ENCODE data around the gene CDPF1. TPM values are rescaled to one million over a fixed set of nuclear protein-coding genes. Genes with fewer than 3 reads are reported as not detected.
A peak's percentile ranks its signal among the peaks of the same experiment; 100 is the strongest.

Gene CDPF1
- total and polyA plus RNA-seq, 2 donors (not counting 3 experiments of a cell fraction or from before 2014, with no cell fraction given), result 9.7 to 9.9 TPM

DNA sequence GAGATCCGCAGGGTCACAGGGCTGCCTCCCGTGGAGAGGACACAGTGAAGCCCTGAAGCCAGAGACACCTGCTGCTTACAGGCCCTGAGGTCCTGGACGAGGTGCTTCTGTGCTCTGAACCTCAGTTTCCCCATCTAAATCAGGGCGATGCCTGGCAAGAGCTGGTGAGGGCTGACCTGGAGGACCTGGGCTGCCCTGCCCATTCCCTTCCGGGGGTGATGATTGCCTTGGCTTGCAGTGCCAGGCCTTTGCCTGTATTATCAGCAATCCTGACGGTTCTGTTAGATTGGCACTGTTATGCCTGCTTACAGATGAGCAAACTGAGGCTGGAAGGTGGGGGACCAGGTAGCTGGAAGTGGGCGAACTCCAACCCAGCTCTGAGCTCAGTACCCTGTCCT lies 38.8 kb upstream of the CDPF1 start:
- TF ChIP-seq MAX (IDR thresholded peaks at IDR 0.05; ENCODE audit: insufficient read depth, insufficient read length) (no peak), EZH2 (IDR thresholded peaks at IDR 0.05; ENCODE audit: borderline replicate concordance, low read depth, low read length, severe bottlenecking) (no peak), MYC (IDR thresholded peaks at IDR 0.05; ENCODE audit: low read depth, low read length) (no peak), GATA2 (IDR thresholded peaks at IDR 0.05; ENCODE audit: insufficient read depth, insufficient read length, low read depth, low read length) (no peak), JUN (IDR thresholded peaks at IDR 0.05; ENCODE audit: borderline replicate concordance, insufficient read depth, insufficient read length, low read depth) (no peak), POLR2A (IDR thresholded peaks at IDR 0.05; ENCODE audit: low read depth, low read length) (no peak), FOS (IDR thresholded peaks at IDR 0.05; ENCODE audit: borderline replicate concordance, insufficient read depth, low read length) (no peak), POLR2AphosphoS5 (IDR thresholded peaks at IDR 0.05; ENCODE audit: insufficient read depth, low read depth, low read length) (no peak)
- TF ChIP-seq, protein P1, sequence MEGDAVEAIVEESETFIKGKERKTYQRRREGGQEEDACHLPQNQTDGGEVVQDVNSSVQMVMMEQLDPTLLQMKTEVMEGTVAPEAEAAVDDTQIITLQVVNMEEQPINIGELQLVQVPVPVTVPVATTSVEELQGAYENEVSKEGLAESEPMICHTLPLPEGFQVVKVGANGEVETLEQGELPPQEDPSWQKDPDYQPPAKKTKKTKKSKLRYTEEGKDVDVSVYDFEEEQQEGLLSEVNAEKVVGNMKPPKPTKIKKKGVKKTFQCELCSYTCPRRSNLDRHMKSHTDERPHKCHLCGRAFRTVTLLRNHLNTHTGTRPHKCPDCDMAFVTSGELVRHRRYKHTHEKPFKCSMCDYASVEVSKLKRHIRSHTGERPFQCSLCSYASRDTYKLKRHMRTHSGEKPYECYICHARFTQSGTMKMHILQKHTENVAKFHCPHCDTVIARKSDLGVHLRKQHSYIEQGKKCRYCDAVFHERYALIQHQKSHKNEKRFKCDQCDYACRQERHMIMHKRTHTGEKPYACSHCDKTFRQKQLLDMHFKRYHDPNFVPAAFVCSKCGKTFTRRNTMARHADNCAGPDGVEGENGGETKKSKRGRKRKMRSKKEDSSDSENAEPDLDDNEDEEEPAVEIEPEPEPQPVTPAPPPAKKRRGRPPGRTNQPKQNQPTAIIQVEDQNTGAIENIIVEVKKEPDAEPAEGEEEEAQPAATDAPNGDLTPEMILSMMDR (IDR thresholded peaks at IDR 0.05; ENCODE audit: extremely low read depth in 1 of 2, insufficient read depth in 1 of 2, low read depth in 1 of 2, low read length in 2 of 2), result no peak
- DNase-seq (ENCODE audit: low read depth, low spot score) (no peak), FAIRE-seq (no peak)
- no peak overlapping the region for H3K4me2 ChIP-seq (ENCODE audit: insufficient read depth, low read length)
- ChIA-PET POLR2A (no interaction called here), CTCF (no interaction called here)
- H3K27me3 ChIP-seq (ENCODE audit: control insufficient read depth in 2 of 2, insufficient read depth in 2 of 2, low read length in 2 of 2), result no peaks in the 10 kb centered on the region
- no peak overlapping the region for H2AFZ ChIP-seq (ENCODE audit: low read depth, low read length)
- H3K4me1 ChIP-seq (ENCODE audit: control insufficient read depth, extremely low read depth, insufficient read depth, low read length), result peaks cover 16% of the 10 kb centered on the region
- H3K9me3 ChIP-seq (replicated peaks; ENCODE audit: control insufficient read depth, insufficient read depth, low read length), result no peaks in the 10 kb centered on the region
- H3K4me3 ChIP-seq (replicated peaks in 1 of 3; ENCODE audit: insufficient read depth in 1 of 3, low read depth in 1 of 3, low read length in 3 of 3), result no peak overlapping the region
- intact Hi-C loops (cut with micrococcal nuclease), result no loop called here
- no peaks in the 10 kb centered on the region for H3K9me1 ChIP-seq (replicated peaks; ENCODE audit: control insufficient read depth, extremely low read depth, insufficient read depth, low read length)
- no peaks in the 10 kb centered on the region for H4K20me1 ChIP-seq (replicated peaks; ENCODE audit: control insufficient read depth, extremely low read depth, insufficient read depth, low read length)
- dilution Hi-C loops (cut with MboI; ENCODE audit: extremely low pct_ligation_motif_present, low sequenced_read_pairs), result no loop called here
- H3K27ac ChIP-seq (ENCODE audit: insufficient read depth, low read depth, low read length), result peak overlapping the region; percentile 60
- H3K9ac ChIP-seq (replicated peaks; ENCODE audit: extremely low read depth, insufficient read depth, low read length), result no peak overlapping the region
- no TSS peak for BruUV-seq (replicated peaks)
- peaks cover 5 to 20% of the 10 kb centered on the region in 2 experiments for H3K36me3 ChIP-seq (ENCODE audit: control insufficient read depth in 2 of 2, extremely low read depth in 1 of 2, insufficient read depth in 2 of 2, low read length in 2 of 2)
- no peaks in the 10 kb centered on the region for H3K79me2 ChIP-seq (ENCODE audit: control insufficient read depth, insufficient read depth, low read length)

Data from endothelial cell of umbilical vein (primary cell).